Uterus (tissue), 2 donors: ENCODE results near the gene SMIM32.

Experiments used
- POLR2A ChIP-seq, 2 donors: fragments of 450-650 bp; IDR thresholded peaks; one replicate each; pipeline ENCODE4 v1.6.1; 2016; ENCODE audit warnings: antibody characterized with exemption in 2 of 2, mild to moderate bottlenecking in 1 of 2, moderate library complexity in 1 of 2
- TF ChIP-seq, protein P1 (sequence below), 4 experiments: fragments of 200-600 bp in 2 of 4; fragments of 450-650 bp in 2 of 4; sonication (generic) in 2 of 4; IDR thresholded peaks; one replicate each; pipeline ENCODE4 v1.5.1; 2016 to 2019; ENCODE audit warnings: antibody characterized with exemption in 4 of 4, mild to moderate bottlenecking in 2 of 4, moderate library complexity in 1 of 4

- TF ChIP-seq, protein P1, sequence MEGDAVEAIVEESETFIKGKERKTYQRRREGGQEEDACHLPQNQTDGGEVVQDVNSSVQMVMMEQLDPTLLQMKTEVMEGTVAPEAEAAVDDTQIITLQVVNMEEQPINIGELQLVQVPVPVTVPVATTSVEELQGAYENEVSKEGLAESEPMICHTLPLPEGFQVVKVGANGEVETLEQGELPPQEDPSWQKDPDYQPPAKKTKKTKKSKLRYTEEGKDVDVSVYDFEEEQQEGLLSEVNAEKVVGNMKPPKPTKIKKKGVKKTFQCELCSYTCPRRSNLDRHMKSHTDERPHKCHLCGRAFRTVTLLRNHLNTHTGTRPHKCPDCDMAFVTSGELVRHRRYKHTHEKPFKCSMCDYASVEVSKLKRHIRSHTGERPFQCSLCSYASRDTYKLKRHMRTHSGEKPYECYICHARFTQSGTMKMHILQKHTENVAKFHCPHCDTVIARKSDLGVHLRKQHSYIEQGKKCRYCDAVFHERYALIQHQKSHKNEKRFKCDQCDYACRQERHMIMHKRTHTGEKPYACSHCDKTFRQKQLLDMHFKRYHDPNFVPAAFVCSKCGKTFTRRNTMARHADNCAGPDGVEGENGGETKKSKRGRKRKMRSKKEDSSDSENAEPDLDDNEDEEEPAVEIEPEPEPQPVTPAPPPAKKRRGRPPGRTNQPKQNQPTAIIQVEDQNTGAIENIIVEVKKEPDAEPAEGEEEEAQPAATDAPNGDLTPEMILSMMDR (IDR thresholded peaks at IDR 0.05), result no peak
- TF ChIP-seq POLR2A (IDR thresholded peaks at IDR 0.05), result no peak
Measured at GRCh38 chr5:136193322-136193935, 467 bp upstream of the SMIM32 start.
